K562 (cell line): ENCODE measurements around the gene STK16. TPM values are rescaled to one million over a fixed set of nuclear protein-coding genes. Genes with fewer than 3 reads are reported as not detected.
A peak's percentile ranks its signal among the peaks of the same experiment; 100 is the strongest.

Experiments used
- CBFA2T3 ChIP-seq: fragments of 450-650 bp; IDR thresholded peaks from 2 replicates; pipeline ENCODE4 v1.6.1; 2017
- CBFB ChIP-seq: sonication (generic); formaldehyde crosslinking; IDR thresholded peaks from 2 replicates; pipeline ENCODE4 v1.4.0; 2020; ENCODE audit warnings: mild to moderate bottlenecking, missing genetic modification reagents
- E2F3 ChIP-seq: fragments of 250-450 bp; sonication (Bioruptor Pico); IDR thresholded peaks from 2 replicates; pipeline ENCODE4 v1.4.0; 2020; ENCODE audit warnings: mild to moderate bottlenecking
- EZH2 ChIP-seq: IDR thresholded peaks from 2 replicates; pipeline ENCODE4 v1.6.1; 2012; ENCODE audit warnings: low read depth, mild to moderate bottlenecking, inconsistent platforms, low read length, borderline replicate concordance
- GABPB2 ChIP-seq: fragments of 250-450 bp; sonication (Bioruptor Pico); conservative IDR thresholded peaks from 2 replicates; pipeline ENCODE4 v1.5.1; 2021; ENCODE audit warnings: mild to moderate bottlenecking
- GTF2E2 ChIP-seq: fragments of 200-800 bp; sonication (Bioruptor generic); IDR thresholded peaks from 2 replicates; pipeline ENCODE4 v1.6.1; 2016; ENCODE audit warnings: missing genetic modification characterization, missing compliant biosample characterization
- HLTF ChIP-seq: fragments of 450-650 bp; IDR thresholded peaks from 2 replicates; pipeline ENCODE4 v1.6.1; 2016
- HNRNPUL1 ChIP-seq: fragments of 200-400 bp; formaldehyde crosslinking; IDR thresholded peaks from 2 replicates; pipeline ENCODE4 v1.6.1; 2017; ENCODE audit warnings: low read length
- KDM1A ChIP-seq, 2 experiments: fragments of 450-650 bp; IDR thresholded peaks; 2 replicates each; pipeline ENCODE4 v1.6.1; 2016; ENCODE audit warnings: mild to moderate bottlenecking in 2 of 2
- MTA2 ChIP-seq: fragments of 450-650 bp; IDR thresholded peaks from 2 replicates; pipeline ENCODE4 v1.6.1; 2016; ENCODE audit warnings: low read depth
- NCOA2 ChIP-seq, 2 experiments: fragments of 450-650 bp; IDR thresholded peaks; 2 replicates each; pipeline ENCODE4 v1.6.1; 2018; ENCODE audit warnings: mild to moderate bottlenecking in 2 of 2, moderate library complexity in 1 of 2; ENCODE audit not compliant: partially characterized antibody in 2 of 2
- PTRF ChIP-seq: fragments of 450-650 bp; IDR thresholded peaks from 2 replicates; pipeline ENCODE4 v1.6.1; 2016; ENCODE audit warnings: mild to moderate bottlenecking, missing genetic modification characterization, missing compliant biosample characterization
- TCFL5 ChIP-seq: fragments of 250-450 bp; sonication (Bioruptor Pico); conservative IDR thresholded peaks from 2 replicates; pipeline ENCODE4 v1.6.1; 2021; ENCODE audit warnings: mild to moderate bottlenecking, moderate library complexity, matching md5 sums
- ZFX ChIP-seq: sonication (generic); formaldehyde crosslinking; IDR thresholded peaks from 2 replicates; pipeline ENCODE4 v1.8.0; 2022; ENCODE audit warnings: mild to moderate bottlenecking, missing genetic modification reagents, moderate library complexity
- ZNF121 ChIP-seq: sonication (generic); formaldehyde crosslinking; conservative IDR thresholded peaks from 2 replicates; pipeline ENCODE4 v1.8.0; 2022; ENCODE audit warnings: missing genetic modification reagents
- ZNF76 ChIP-seq: fragments of 250-450 bp; sonication (Bioruptor Pico); IDR thresholded peaks from 2 replicates; pipeline ENCODE4 v1.4.0; 2020; ENCODE audit warnings: mild to moderate bottlenecking, moderate library complexity, borderline replicate concordance
- polyA plus RNA-seq, 8 experiments: library from polyadenylated mRNA; depleted of rRNA in 4 of 8; stranded (reverse) in 5 of 8; unstranded in 3 of 8; fragments of >200 nt; fragmentation: Nextera tagmentation in 2 of 8; fragmentation: Illumina TruSeq in 1 of 8; extraction: Ambion mirVana in 2 of 8; extraction: Trizol in 1 of 8; gene quantifications; 2 replicates each; pipeline versions ENCODE4 v1.2.1 to v1.2.3, GENCODE V29; 2011 to 2014; ENCODE audit warnings: inconsistent platforms in 1 of 8, missing spikeins in 1 of 8
- total RNA-seq, 7 experiments: library from RNA; depleted of rRNA in 6 of 7; stranded (reverse); fragments of >200 nt in 6 of 7; fragmentation: Illumina TruSeq in 2 of 7; extraction: Trizol in 2 of 7; gene quantifications; 2 replicates each; pipeline versions ENCODE4 v1.2.1 to v1.2.3, GENCODE V29; 2011 to 2021; ENCODE audit warnings: low replicate concordance in 1 of 7
- TF ChIP-seq, protein P1 (sequence below): fragments of 450-650 bp; IDR thresholded peaks from 2 replicates; pipeline ENCODE4 v1.7.0; 2016; ENCODE audit warnings: borderline replicate concordance
- TF ChIP-seq, protein P2 (sequence below): fragments of 450-650 bp; formaldehyde crosslinking; IDR thresholded peaks from 2 replicates; pipeline ENCODE4 v1.4.0; 2020; ENCODE audit warnings: mild to moderate bottlenecking
- TF ChIP-seq, protein P3 (sequence below): fragments of 450-650 bp; IDR thresholded peaks from 2 replicates; pipeline ENCODE4 v1.6.1; 2017; ENCODE audit warnings: antibody characterized with exemption
- TF ChIP-seq, protein P4 (sequence below), 2 experiments: IDR thresholded peaks; 2 replicates each; pipeline ENCODE4 v1.6.1; 2011; ENCODE audit warnings: borderline replicate concordance in 1 of 2, control low read depth in 1 of 2, low read depth in 1 of 2, low read length in 1 of 2, mild to moderate bottlenecking in 1 of 2, mixed read lengths in 1 of 2, moderate library complexity in 1 of 2; ENCODE audit not compliant: insufficient read depth in 1 of 2, insufficient read length in 1 of 2, poor library complexity in 1 of 2, severe bottlenecking in 1 of 2; ENCODE audit errors: extremely low read depth in 1 of 2

The STK16 gene
- total and polyA plus RNA-seq, 9 of the 15 experiments (the other 6 are each of a cell fraction or from before 2014, with no cell fraction given) = 5.4 to 36.2 (median 17.8) TPM

DNA sequence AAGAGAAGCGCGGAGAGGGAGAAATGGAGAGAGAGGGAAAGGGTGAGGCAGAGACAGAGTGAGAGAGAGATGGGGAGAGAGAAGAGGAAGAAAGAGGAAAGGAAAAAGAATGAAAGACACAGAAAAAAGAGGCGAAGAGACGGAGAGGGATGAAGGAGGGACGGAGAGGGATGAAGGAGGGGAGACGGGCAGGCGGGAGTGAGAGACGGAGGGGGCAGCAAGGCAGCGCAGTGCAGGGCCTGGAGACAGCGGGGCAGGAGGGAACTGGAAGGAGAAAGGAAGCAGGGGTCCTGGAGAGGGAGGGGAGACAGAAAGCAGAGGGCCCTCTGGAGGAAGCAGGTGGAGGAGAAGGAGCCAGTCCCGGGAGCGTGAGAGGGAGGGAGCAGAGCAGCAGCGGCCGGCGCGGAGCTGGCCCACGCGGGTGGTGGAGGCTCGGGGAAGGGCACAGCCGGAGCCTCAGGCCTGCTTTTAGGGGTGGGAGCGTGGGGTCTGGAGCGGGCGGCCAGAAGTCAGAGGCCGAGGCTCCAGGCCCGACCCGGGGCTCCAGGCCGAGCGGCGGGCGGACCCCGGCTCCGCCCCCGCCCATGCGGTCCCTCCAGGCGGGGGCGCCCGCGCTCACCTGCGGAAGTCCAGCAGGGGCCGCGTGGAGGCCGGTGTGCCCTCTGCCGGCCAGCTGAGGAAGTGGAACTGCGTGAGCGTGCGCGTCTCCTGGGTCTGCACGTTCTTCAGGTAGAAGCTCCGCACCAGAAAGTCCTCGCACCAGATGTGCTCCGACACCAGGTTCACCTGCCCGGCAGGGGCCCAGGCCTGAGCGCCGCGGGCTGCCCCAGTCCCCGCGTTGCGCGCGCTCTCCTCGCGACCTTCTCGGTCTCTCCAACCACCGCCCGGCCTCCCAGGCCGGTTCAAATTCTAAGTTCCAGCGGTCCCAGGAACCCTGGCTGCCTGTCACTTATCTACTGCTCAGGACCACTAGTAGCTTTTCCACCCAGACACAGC is 49.4 kb downstream of the STK16 start (continued):
- TF ChIP-seq CBFA2T3 (peak; percentile 11), EZH2 (no peak), TCFL5 (CRISPR knock-in tag) (no peak), HNRNPUL1 (no peak), HLTF (no peak), ZNF121 (CRISPR knock-in tag) (no peak), E2F3 (no peak), CBFB (CRISPR knock-in tag) (no peak), GABPB2 (no peak), PTRF (tag) (no peak), GTF2E2 (tag) (no peak), ZNF76 (CRISPR knock-in tag) (no peak), ZFX (peak; percentile 96), NCOA2 (IDR thresholded peaks at IDR 0.05; ENCODE audit: partially characterized antibody in 2 of 2) (no peak), MTA2 (peak; percentile 45), KDM1A (IDR thresholded peaks at IDR 0.05) (no peak)
- TF ChIP-seq, protein P1, sequence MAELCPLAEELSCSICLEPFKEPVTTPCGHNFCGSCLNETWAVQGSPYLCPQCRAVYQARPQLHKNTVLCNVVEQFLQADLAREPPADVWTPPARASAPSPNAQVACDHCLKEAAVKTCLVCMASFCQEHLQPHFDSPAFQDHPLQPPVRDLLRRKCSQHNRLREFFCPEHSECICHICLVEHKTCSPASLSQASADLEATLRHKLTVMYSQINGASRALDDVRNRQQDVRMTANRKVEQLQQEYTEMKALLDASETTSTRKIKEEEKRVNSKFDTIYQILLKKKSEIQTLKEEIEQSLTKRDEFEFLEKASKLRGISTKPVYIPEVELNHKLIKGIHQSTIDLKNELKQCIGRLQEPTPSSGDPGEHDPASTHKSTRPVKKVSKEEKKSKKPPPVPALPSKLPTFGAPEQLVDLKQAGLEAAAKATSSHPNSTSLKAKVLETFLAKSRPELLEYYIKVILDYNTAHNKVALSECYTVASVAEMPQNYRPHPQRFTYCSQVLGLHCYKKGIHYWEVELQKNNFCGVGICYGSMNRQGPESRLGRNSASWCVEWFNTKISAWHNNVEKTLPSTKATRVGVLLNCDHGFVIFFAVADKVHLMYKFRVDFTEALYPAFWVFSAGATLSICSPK = no peak
- TF ChIP-seq, protein P2, sequence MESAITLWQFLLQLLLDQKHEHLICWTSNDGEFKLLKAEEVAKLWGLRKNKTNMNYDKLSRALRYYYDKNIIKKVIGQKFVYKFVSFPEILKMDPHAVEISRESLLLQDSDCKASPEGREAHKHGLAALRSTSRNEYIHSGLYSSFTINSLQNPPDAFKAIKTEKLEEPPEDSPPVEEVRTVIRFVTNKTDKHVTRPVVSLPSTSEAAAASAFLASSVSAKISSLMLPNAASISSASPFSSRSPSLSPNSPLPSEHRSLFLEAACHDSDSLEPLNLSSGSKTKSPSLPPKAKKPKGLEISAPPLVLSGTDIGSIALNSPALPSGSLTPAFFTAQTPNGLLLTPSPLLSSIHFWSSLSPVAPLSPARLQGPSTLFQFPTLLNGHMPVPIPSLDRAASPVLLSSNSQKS (CRISPR knock-in tag) = no peak
- TF ChIP-seq, protein P3, sequence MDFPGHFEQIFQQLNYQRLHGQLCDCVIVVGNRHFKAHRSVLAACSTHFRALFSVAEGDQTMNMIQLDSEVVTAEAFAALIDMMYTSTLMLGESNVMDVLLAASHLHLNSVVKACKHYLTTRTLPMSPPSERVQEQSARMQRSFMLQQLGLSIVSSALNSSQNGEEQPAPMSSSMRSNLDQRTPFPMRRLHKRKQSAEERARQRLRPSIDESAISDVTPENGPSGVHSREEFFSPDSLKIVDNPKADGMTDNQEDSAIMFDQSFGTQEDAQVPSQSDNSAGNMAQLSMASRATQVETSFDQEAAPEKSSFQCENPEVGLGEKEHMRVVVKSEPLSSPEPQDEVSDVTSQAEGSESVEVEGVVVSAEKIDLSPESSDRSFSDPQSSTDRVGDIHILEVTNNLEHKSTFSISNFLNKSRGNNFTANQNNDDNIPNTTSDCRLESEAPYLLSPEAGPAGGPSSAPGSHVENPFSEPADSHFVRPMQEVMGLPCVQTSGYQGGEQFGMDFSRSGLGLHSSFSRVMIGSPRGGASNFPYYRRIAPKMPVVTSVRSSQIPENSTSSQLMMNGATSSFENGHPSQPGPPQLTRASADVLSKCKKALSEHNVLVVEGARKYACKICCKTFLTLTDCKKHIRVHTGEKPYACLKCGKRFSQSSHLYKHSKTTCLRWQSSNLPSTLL = 0 out of 2 replicates have a peak, but pooled peaks have one; percentile 4
- TF ChIP-seq, protein P4, sequence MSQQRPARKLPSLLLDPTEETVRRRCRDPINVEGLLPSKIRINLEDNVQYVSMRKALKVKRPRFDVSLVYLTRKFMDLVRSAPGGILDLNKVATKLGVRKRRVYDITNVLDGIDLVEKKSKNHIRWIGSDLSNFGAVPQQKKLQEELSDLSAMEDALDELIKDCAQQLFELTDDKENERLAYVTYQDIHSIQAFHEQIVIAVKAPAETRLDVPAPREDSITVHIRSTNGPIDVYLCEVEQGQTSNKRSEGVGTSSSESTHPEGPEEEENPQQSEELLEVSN (IDR thresholded peaks at IDR 0.05; ENCODE audit: borderline replicate concordance in 1 of 2, extremely low read depth in 1 of 2, insufficient read depth in 1 of 2, insufficient read length in 1 of 2, low read depth in 1 of 2, low read length in 1 of 2, poor library complexity in 1 of 2, severe bottlenecking in 1 of 2) = peak; percentile 54 to 83
